Measurements from ENCODE around the gene NPC1L1. TPM values are rescaled to one million over a fixed set of nuclear protein-coding genes. Genes with fewer than 3 reads are reported as not detected.
"Not testable (repeated sequence)": the region's sequence is repeated elsewhere in the genome, so short reads cannot be mapped to it uniquely, and the experiment has no call there.

NPC1L1 gene
- total RNA-seq, 6 experiments from 2014 or later = not detected

- H3K36me3 Mint-ChIP-seq (ENCODE audit: low read depth) = 0 out of 2 replicates have a peak, but pooled peaks cover under 1% of the 10 kb centered on the region
- TF ChIP-seq CTCF (IDR thresholded peaks at IDR 0.05) = no peak
- H3K4me3 Mint-ChIP-seq = no peak overlapping the region
Observed at GRCh38 chr7:44511863-44512468, 29.2 kb downstream of the NPC1L1 start.

GRCh38 chr7:44511236-44511635 lies 29.9 kb downstream of the NPC1L1 start:
- Mint-ChIP-seq H3K36me3 (ENCODE audit: low read depth) (0 out of 2 replicates have a peak, but pooled peaks cover 4% of the 10 kb centered on the region), H3K4me1 (ENCODE audit: low read depth) (no peaks in the 10 kb centered on the region), H3K27ac (no peak overlapping the region), H3K27me3 (ENCODE audit: insufficient read depth) (peaks cover 2% of the 10 kb centered on the region), H3K4me3 (no peak overlapping the region), H3K9me3 (peaks cover 4% of the 10 kb centered on the region; the same call in 1 of the 2 replicates)
- no peak for TF ChIP-seq CTCF (IDR thresholded peaks at IDR 0.05)
- DNase-seq = no peak

More at GRCh38 chr7:44511863-44512468, 29.2 kb downstream of the NPC1L1 start:
- no peaks in the 10 kb centered on the region for H3K4me1 Mint-ChIP-seq (ENCODE audit: low read depth)
- peaks cover 4% of the 10 kb centered on the region; the same call in 1 of the 2 replicates for H3K9me3 Mint-ChIP-seq
- no peak for DNase-seq
- H3K27ac Mint-ChIP-seq = no peak overlapping the region
- peaks cover 6% of the 10 kb centered on the region for H3K27me3 Mint-ChIP-seq (ENCODE audit: insufficient read depth)

GRCh38 chr7:44508328-44509030 lies 32.7 kb downstream of the NPC1L1 start:
- Mint-ChIP-seq H3K9me3 (peaks cover 4% of the 10 kb centered on the region; the same call in 1 of the 2 replicates), H3K36me3 (ENCODE audit: low read depth) (0 out of 2 replicates have a peak, but pooled peaks cover 4% of the 10 kb centered on the region), H3K27me3 (ENCODE audit: insufficient read depth) (peaks cover 5% of the 10 kb centered on the region), H3K4me3 (no peak overlapping the region), H3K27ac (no peak overlapping the region), H3K4me1 (ENCODE audit: low read depth) (no peaks in the 10 kb centered on the region)
- DNase-seq = no peak
- TF ChIP-seq CTCF (IDR thresholded peaks at IDR 0.05) = no peak

GRCh38 chr7:44506592-44507288 lies 34.4 kb downstream of the NPC1L1 start:
- H3K4me3 Mint-ChIP-seq; H3K27me3 Mint-ChIP-seq (ENCODE audit: insufficient read depth); DNase-seq; H3K27ac Mint-ChIP-seq; H3K36me3 Mint-ChIP-seq (ENCODE audit: low read depth); H3K9me3 Mint-ChIP-seq; H3K4me1 Mint-ChIP-seq (ENCODE audit: low read depth): not testable (repeated sequence)

- H3K4me3 Mint-ChIP-seq = no peak overlapping the region
- peaks cover 4% of the 10 kb centered on the region; the same call in 1 of the 2 replicates for H3K9me3 Mint-ChIP-seq
- no peak for TF ChIP-seq CTCF (IDR thresholded peaks at IDR 0.05)
- no peak for DNase-seq
- no peak overlapping the region for H3K27ac Mint-ChIP-seq
- 0 out of 2 replicates have a peak, but pooled peaks cover 4% of the 10 kb centered on the region for H3K36me3 Mint-ChIP-seq (ENCODE audit: low read depth)
- no peaks in the 10 kb centered on the region for H3K4me1 Mint-ChIP-seq (ENCODE audit: low read depth)
- H3K27me3 Mint-ChIP-seq (ENCODE audit: insufficient read depth) = peaks cover 13% of the 10 kb centered on the region
Observed at GRCh38 chr7:44505595-44505994, 35.5 kb downstream of the NPC1L1 start.
